Fibroblast of skin of abdomen (primary cell): Measurements from ENCODE around the gene RBP7.

Experiments used
- DNase-seq: peaks from one replicate; pipeline ENCODE4 v3.0.0-alpha.2; 2013

Gene RBP7

DNA sequence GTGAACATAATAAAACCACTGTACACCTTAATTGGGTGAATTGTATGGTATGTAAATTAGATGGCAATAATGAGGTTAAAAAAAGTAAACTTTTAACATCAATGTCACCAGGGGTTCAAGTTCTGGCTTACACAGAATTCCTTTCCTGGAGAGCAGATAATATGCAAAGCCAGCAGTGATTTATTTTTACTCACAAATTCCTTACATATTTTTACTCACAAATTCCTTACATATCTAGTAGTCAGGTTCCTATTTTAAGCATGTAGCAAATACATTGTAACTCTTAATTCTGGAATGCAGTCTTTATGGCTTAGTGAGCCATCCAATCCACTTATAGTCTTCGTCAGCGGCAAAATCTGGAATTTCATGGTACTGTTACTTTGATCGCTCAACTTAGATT is 34.4 kb downstream of the RBP7 start:
- DNase-seq: peak; percentile 88

DNA sequence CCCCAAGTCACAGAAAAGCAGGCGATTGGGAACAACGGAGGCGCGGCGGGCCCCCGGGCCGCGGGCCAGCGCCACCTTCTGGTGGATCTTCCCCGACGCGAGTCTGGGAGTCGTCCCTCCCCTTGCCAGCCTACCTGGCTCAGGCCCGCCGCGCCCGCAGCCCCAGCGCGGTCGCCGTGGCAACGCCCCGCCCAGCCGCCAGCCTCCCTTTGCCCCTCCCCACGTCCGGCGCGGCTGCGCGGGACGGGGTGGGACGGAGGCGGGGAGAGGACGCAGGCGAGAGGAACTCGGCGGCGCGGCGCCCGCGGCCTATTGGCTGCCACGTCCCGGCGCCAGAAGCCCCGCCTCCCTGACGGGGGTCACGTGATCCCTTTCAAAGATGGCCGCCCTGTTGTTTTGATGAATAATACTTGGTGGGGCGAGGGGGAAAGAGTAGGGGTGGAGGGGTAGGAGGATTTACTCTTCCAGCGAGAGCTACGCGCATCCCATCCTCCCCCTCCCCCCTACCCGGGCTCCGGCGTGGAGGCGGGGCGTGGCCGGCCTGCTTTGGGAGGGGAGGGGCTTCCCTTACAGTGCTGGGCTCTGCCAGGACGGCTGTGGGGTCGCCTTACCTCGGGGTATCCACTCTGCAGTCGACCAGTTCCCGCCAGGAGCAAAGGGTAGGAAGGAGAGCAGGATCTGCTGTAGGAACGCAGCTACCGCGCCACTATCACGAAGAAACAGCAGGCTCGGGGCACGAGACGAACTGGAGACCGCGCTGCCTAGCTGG is 35.7 kb downstream of the RBP7 start, which contains the start of gene UBE4B:
UBE4B (plus strand) TSS at position 369 of the 769 bp plus-strand sequence. CDS start 713 bp downstream, outside the sequence.
- peak; percentile 98 for DNase-seq

DNA sequence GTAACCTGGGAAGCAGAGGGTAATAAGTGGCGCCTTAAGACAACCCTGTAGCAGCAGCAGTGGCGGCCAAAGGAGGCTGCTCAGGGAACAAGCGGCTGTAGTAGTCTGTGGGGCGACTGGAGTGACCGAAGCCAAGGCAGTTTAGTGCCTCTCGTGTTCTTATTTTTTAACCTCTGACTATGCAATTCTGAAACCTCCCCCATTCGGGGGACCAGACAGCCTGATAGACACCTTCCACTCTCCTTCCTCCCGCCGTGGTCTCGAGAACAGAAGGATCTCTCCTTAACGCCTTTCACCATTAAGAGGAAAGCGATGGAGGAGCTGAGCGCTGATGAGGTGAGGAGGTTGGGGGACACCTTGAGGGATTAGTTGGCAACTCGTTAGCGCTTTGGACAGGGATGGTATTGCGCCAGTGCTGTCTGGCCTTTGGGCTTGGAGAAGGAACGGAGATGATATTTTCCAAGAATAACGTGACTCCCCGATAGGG is 36.4 kb downstream of the RBP7 start:
- no peak for DNase-seq

DNA sequence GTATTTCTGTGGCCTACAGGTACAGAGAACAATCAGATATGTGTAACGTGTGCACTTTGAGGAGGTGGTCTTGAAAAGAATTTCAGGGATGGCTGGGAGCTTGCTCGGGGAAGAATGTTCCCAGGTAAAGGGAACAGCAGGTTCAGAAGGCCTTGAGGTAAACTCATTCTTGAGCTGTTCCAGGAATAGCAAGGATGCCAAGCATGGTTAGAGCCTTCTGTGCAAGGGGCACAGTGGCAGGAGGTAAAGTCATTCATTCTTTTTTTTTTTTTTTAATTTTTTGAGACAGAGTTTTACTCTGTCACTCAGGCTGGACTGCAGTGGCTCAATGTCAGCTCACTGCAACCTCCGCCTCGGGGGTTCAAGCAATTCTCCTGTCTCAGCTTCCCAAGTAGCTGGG is 45.7 kb downstream of the RBP7 start:
- DNase-seq: no peak

DNA sequence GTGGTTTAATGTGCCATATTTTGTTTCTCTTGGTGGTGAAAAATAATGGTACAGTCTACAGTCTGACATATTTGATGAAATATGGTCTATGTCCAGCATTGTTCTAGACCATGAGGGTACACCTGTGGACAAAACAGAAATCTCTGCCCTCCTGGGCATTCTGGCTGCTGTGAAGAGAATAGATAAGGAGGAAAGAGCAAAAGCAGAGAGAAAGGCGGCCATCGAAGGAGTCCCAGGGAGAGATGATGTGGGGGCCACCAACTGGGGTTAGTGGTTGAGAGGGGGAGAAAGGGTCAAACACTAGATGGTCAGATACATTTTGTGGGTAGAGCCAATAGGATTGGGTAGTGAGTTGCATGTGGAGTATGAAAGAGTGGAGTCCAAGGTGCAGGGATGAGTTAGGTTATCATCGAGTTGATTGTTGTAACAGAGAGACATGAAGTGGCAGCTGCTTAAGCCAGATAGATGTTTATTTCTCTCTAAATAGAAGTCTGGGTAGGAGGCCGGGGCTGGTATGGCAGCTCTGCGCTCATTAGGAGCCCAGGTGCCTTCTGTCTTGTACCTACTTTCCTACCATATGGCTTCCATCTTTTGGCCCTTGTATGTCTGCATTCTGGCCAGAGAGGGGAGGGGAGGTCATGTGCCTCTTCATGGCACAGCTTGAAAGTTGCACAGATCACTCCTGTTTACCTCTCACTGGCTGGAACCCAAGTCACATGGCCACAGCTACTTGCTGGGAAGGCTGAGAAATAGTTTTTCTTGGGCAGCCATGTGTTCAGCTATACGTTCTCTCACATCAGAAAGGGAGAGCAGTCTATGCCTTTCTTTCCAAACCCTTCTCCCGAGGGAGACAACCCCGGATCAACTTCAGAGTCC is 48.7 kb downstream of the RBP7 start:
- peak; percentile 30 for DNase-seq

DNA sequence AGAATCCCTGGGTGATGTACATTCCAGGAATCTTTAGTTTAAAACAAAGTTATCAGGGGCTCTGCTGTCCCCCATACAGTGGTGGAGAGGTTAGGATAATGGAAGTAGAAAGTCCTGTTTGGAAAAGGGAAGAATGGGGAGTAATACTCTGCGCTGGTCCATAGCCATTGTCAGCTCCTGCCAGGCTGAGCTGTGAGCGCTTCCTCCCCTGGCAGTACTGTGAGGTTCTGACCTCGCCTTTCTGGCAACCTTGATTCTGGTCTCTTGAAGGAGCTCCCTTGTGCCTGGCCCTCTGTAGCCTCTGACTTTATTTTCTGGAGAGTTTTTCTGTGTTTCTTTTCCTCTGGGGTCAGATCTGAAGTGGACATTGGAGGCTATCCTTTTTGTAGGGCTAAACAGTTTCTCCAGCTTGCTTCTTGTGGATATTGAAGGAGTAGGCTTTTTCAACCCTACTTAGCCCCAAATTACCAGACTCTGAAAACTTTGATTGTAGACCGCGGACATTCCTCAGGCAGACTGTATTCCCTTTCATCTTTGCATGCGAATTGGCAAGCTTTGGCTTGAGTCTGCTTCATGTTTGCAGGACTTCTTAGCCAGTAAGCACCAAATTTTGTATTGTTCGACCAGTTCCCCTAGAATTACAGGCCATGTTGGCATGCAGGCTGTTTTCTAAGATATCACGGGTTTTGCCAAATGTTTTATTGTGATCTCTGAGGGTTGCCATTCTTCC is 49.5 kb downstream of the RBP7 start:
- DNase-seq: no peak

DNA sequence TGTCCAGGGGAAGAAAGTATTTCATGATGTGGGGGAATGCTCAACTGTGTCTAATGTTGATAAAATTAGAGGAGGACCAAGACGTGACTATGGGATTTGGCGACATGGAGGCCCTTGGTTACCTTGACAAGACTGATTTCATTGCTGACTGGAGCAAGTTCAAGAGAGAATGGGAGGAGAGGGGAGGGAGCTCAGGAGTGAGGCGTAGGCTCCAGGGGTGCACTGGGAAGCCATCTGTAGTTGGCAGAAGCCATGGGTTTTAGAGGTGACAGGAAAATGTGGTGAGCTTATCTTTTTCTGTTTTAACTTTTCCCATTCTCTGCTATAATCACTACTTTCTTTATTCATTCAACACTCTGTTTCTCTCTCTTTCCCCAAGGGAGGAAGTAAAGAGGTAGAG is 51.6 kb downstream of the RBP7 start:
- DNase-seq: no peak

DNA sequence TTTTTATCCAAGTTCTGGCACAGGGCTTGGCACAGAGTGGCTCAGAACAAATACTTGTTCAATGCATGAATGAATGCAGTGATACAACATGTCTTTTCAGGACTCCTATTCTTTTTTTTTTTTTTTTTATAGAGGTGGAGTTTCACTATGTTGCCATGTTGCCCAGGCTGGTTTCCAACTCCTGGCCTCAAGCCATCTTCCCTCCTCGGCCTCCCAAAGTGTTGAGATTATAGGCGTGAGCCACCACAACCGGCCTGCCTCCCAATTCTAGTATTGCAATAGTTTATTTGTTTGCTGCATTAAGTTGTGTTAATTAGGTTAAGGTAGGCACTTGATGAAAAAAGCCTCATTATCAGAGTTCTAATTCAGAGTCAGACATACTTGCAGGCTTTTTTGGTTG is 53.6 kb downstream of the RBP7 start:
- DNase-seq: no peak

DNA sequence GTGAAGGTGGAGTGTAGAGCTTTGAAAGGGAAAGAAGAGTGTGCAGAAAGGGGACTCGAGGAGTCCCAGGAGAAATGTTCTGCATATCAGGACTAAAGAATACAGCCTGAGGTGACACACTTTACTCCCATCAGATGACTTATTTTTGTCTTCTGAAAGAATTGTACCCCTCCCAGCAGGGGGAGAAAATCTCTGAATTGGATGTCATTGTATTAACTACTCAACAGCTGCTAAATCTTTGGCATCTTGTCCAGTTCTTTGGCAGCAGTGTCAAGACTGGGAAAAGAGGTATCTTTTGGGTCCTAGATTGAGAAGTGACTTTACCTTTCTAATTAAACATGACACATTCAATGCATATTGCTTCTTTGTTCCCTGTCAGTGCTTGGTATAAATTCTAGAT is 54.6 kb downstream of the RBP7 start:
- no peak for DNase-seq

DNA sequence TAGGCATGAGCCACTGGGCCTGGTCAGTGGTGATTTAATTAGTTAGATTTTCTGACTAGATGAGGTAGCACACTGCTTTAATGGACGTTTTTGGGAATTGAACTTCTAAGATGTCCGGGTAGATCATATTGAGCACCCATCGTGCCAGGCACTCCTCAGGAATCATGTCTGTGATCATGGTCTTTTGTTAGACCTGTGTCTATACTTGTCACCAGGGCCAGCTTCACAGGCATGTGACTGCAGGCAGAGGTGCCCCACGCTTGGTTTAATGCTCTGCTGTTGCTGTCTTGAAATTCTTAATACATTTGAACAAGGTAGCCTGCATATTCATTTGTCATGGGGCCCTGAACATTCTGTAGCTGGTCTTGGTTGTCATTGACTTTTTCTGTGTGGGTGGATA is 55.3 kb downstream of the RBP7 start:
- DNase-seq: no peak

DNA sequence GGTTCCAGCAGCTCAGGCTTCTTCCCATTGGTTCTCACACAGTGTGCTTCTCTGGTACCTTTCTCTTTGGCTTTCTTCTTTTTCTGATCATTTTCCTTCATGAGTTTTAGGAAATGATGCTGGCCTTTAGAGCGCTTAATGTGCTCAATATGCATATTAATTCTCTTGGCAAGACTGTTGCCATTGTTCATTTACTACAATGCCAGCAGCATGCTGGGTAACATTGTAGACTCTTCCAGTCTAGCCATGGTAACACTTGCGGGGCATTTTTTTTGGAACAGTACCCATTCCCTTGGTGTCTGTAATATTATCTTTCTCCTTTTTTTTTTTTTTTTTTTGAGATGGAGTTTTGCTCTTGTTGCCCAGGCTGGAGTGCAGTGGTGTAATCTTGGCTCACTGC is 57.4 kb downstream of the RBP7 start:
- DNase-seq: no peak

DNA sequence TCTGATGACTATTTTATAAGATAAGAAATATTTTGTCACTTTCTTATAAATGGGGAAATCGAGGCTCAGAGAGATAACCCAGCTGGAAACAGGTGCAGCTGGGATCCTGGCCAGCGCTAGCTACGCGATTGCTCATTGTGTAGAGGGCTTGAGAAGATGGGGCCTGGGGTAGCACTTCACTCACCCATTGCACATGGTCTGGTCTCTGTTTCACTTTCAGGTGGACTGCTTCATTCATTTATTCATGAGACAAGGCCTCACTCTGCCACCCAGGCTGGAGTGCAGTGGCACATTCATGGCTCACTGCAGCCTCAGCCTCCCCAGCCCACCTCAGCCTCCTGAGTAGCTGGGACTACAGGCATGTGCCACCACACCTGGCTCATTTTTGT is 59.6 kb downstream of the RBP7 start:
- no peak for DNase-seq

DNA sequence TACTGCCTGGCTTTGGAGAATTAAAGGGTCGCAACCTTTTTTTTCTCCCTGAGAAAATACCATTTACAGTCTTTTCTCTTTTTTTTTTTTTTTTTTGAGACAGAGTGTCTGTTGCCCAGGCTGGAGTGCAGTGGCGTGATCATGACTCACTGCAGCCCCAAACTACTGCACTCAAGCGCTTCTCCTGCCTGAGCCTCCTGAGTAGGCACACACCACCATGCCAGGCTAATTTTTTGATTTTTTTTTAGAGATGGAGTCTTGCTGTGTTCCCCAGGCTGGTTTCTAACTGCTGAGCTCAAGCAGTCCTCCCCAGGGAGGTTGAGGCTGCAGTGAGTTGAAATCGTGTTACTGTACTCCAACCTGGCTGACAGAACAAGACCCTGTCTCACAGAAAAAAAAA is 60.3 kb downstream of the RBP7 start:
- no peak for DNase-seq

DNA sequence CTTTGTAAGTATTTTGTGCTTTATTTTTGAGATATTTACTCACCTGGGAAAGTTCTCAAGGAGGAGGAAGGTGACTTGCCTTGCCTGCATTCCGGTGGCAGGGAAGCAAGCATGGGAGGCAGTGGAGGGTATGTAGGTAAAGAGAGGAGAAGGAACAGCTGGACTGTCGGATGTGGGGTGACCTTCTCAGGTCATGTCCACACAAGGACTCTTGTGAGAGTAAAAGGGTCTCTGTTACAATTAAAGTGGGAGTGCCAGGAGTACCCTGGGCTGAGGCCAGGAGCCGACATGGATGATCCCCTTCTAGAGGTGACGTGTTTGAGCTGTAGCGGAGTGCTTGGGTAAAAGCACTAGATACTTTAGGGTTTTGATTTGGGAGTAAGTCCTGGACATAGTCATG is 60.8 kb downstream of the RBP7 start:
- no peak for DNase-seq

DNA sequence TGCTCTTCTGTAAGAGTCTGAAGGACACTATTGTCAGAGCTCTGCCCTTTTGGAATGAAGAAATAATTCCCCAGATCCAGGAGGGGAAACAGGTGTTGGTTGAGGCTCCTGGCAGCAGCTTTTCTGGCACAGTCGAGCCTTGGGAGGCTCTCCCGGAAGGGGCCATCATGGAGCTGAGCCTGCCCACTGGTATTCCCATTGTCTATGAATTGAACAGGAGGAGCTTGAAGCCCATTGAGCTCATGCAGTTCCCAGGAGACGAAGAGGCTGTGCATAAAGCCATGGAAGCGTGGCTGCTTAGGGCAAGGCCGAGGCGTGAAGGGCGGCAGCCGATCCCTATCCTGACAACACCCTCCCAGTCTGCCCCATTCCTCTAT is 62.3 kb downstream of the RBP7 start:
- no peak for DNase-seq

DNA sequence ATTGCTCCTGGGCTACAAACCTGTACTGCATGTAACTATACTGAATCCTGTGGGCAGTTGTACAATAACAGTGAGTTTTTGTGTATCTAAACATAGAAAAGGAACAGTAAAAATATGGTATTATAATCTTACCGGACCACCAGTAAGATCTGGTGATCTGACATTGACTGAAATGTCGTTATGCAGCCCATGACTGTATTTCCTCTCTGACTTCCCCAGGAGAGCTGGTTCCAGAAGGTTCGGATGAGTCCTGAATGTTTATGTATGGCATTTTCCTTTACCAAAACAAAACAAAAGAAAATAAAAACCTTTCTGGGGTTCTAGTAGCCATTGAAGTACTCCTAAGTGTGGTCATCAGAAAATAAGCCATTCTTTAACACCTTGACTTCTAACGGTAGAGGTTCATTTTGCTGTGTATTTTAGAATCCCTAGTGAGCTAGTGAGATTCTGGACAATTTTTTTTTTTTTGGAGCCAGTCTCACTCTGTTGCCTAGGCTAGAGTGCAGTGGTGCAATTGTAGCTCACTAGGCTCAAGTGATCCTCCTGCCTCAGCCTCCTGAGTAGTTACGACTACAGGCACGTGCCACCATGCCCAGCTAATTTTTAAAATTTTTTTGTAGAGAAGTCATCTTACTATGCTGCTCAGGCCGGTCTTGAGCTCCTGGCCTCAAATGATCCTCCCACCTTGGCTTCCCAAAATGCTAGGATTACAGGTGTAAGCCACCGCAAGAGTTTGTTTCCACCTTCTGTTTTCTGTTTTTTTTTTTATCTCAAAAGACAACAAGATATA is 63.5 kb downstream of the RBP7 start:
- no peak for DNase-seq

DNA sequence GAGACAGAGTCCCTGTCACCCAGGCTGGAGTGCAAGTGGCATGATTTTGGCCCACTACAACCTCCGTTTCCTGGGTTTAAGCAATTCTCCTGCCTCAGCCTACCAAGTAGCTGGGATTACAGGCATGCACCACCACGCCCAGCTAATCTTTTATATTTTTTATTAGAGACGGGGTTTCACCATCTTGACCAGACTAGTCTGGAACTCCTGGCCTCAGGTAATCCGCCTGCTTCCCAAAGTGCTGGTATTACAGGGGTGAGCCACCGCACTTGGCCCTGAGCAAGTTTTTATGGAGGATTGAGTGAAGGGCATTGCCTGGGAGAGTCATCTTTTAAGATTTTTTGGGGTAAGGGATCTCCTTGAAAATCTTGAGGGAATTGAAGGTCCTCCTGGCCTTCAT is 64.2 kb downstream of the RBP7 start:
- no peak for DNase-seq

DNA sequence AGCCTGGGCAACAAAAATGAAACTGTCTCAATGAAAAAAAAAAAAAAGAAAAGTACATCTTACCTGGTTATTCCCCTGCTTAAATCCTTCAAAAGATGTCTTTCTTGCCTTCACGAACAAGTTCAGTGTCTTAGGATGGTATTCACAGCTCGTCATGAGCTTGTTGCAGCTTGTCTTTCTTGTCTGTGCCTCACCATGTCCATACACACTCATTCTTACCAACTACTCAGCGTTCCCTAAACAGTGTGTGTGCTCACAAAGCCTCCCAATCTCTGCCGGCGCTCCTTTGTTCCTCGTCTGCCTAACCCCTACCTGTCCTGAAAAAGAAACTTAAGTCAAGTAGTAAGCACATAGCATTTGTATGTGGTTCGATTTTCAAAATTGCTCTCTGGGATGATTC is 66.8 kb downstream of the RBP7 start:
- DNase-seq: no peak

DNA sequence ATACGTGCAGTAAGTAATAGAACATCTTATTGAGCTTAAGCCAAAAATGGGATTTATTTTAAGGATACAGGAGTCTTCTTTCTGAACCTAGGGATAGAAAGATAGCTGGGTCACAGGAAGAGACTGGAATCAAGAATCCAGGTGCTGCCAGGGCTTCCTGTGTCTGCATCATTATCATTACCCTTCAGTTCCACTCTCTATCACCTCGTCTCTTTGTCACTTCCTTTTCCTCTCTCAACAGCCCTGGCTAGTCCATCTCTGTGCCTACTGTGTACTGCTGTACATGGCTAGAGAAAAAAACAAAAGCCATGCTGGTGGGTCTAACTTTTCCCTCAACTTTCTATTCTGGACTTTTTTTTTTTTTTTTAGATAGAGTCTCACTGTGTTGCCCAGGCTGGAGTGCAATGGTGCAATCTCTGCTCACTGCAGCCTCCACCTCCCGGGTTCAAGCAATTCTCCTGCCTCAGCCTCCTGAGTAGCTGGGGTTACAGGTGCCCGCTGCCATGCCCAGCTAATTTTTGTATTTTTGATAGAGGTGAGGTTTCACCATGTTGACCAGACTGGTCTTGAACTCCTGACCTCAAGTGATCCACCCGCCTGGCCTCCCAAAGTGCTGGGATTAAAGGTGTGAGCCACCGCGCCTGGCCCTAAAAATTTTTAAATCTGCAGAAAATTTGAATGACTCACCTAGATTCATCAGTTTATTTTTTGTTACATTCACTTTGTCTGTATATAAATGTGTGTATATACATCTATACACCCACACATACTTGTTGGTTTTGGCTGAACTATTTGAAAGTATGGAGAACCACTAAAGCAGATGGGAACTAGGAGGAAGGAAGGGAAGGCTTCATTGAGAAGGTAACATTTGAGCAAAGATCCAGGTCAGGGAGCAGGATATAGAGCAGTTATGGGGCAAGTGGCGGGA is 67.7 kb downstream of the RBP7 start:
- no peak for DNase-seq

DNA sequence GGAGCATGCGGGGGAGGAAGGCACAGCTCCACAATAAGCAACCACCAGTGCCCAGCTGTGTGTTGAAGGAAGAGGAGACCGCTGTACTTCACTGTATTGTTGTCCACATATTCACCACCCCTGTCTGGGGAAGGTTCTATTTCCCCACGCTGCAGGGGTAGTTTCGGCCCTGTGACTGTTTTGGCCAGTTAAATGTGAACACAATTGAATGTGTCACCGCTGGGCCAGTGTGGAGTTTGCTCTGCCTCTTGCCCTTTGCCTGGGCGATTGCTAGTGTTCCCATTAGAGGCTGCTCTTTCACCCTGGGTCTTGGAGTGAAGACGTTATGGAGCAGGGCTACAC is 68.3 kb downstream of the RBP7 start:
- DNase-seq: no peak
